Hematopoietic multipotent progenitor cell (in vitro differentiated cells): ENCODE measurements around the gene SGSM1. TPM values are rescaled to one million over a fixed set of nuclear protein-coding genes. Genes with fewer than 3 reads are reported as not detected.
A peak's percentile ranks its signal among the peaks of the same experiment; 100 is the strongest.

Source experiments
- DNase-seq, 3 donors: peaks; one replicate each; pipeline ENCODE4 v3.0.0-alpha.2; 2011 to 2015; ENCODE audit warnings: low read depth in 2 of 3, low spot score in 2 of 3
- total RNA-seq: library from RNA; depleted of rRNA; stranded (reverse); fragments of >200 nt; gene quantifications from one replicate; pipeline ENCODE4 v1.2.3, GENCODE V29; 2012

SGSM1 gene
- total RNA-seq, 1 donor = 1.1 TPM

- peak in 2 of 3 donors; percentile 30 to 55 for DNase-seq
These were observed 2.9 kb upstream of the SGSM1 start for GRCh38 chr22:24803064-24803542.

- DNase-seq = no peak
These were observed 621 bp downstream of the SGSM1 start for GRCh38 chr22:24806663-24807001.

- DNase-seq = peak in 1 of 3 donors; percentile 22
These were observed 1.4 kb downstream of the SGSM1 start for GRCh38 chr22:24807284-24807950.

- no peak for DNase-seq
These were observed 3.3 kb downstream of the SGSM1 start for GRCh38 chr22:24809331-24809730.

GRCh38 chr22:24810043-24810749 is 4.2 kb downstream of the SGSM1 start:
- no peak for DNase-seq

GRCh38 chr22:24812950-24813775 is 7.2 kb downstream of the SGSM1 start:
- DNase-seq = peak in 1 of 3 donors; percentile 69

GRCh38 chr22:24813861-24814770 is 8.1 kb downstream of the SGSM1 start:
- DNase-seq = no peak

- no peak for DNase-seq
These were observed 10.8 kb downstream of the SGSM1 start for GRCh38 chr22:24816806-24817205.

GRCh38 chr22:24819487-24819886 is 13.5 kb downstream of the SGSM1 start:
- no peak for DNase-seq

GRCh38 chr22:24819911-24820461 is 14.0 kb downstream of the SGSM1 start:
- DNase-seq = no peak

GRCh38 chr22:24822471-24822870 is 16.5 kb downstream of the SGSM1 start:
- no peak for DNase-seq

- no peak for DNase-seq
These were observed 17.8 kb downstream of the SGSM1 start for GRCh38 chr22:24823787-24824186.

GRCh38 chr22:24824250-24824649 is 18.2 kb downstream of the SGSM1 start:
- DNase-seq = no peak

- DNase-seq = no peak
These were observed 18.9 kb downstream of the SGSM1 start for GRCh38 chr22:24824915-24825314.

- DNase-seq = no peak
These were observed 20.8 kb downstream of the SGSM1 start for GRCh38 chr22:24826710-24827285.

GRCh38 chr22:24827296-24827695 is 21.3 kb downstream of the SGSM1 start:
- no peak for DNase-seq

- DNase-seq = no peak
These were observed 24.4 kb downstream of the SGSM1 start for GRCh38 chr22:24830205-24830979.

GRCh38 chr22:24831687-24832086 is 25.7 kb downstream of the SGSM1 start:
- no peak for DNase-seq
